Measurements from ENCODE around the gene TEDC2.
"Not testable (repeated sequence)": the region's sequence is repeated elsewhere in the genome, so short reads cannot be mapped to it uniquely, and the experiment has no call there.

TEDC2 gene

GRCh38 chr16:2435236-2435635 is 24.7 kb upstream of the TEDC2 start:
- H3K4me3 ChIP-seq (ENCODE audit: low read length); DNase-seq (ENCODE audit: low read depth, low spot score): not testable (repeated sequence)

- no peak for DNase-seq (ENCODE audit: low read depth, low spot score)
- no peak overlapping the region for H3K4me3 ChIP-seq (ENCODE audit: low read length)
These were observed 23.8 kb upstream of the TEDC2 start for GRCh38 chr16:2436110-2436509.

DNA sequence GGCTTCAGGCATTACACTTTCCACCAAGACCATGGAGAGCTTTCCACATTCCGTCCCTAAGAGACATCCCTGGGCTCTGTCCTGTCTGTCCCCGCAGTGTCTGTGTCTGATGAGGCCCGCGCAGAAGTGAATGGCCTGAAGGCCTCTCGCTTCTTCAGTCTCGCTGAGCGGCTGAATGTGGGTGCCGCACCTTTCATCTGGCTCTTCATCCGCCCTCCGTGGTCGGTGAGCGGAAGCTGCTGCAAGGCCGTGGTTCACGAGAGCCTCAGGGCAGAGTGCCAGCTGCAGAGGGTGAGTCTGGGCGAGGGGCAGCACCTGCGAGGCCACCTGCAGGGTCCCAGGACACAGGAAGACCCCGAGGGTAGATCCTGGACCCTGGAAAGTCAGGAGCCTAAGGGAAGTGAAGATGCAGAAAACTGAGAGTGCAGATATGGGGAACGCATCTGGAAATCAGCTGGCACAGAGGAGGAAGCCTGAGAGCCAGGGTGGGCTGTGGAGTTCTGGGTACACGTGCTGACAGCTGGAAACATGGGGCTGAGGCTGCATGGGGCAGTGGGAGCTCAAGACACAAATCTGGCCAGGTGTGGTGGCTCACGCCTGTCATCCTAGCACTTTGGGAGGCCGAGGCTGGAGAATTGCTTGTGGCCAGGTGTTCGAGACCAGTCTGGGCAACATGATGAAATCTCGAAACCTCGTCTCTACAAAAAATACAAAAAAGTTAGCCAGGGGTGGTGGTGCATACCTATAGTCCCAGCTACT is 22.7 kb upstream of the TEDC2 start:
- no peak overlapping the region for H3K4me3 ChIP-seq (ENCODE audit: low read length)
- no peak for DNase-seq (ENCODE audit: low read depth, low spot score)

DNA sequence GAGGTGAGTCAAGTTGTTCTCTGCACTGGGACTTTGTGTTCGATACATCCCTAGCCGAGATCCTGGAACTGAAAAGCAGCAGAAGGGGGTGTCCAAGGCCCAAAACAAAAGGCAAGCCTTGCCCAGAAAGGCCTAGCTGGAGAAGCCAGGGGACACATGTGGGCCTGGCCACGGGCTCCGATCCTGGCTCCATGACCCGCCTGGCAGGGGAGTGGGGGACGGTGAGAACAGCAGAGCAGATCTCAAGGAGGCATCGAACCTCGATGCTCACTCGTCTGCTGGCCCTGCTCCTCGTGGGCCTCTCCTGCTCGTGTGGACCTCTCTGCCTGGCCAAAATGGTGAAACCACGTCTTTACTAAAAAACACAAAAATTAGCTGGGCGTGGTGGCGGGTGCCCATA is 21.8 kb upstream of the TEDC2 start:
- no peak for DNase-seq (ENCODE audit: low read depth, low spot score)
- no peak overlapping the region for H3K4me3 ChIP-seq (ENCODE audit: low read length)

DNA sequence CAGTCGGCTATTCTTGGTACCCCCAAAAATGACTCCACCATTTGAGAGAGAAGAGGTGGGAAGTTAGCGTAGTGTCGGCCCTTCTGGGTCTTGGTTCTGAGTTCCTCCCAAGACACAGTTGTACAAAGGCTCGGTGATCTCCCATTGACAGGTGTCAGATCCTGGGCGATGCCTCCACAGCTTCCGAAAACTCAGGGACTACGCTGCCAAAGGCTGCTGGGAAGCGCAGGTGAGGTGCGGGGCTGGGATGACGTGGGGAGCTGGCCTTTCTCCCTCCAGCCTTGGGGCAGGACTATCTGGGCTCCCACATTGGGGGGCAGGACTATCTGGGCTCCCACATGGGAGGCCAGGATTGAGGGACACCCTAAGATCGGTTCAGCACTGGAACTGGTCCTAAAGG is 20.3 kb upstream of the TEDC2 start:
- no peak overlapping the region for H3K4me3 ChIP-seq (ENCODE audit: low read length)
- no peak for DNase-seq (ENCODE audit: low read depth, low spot score)

DNA sequence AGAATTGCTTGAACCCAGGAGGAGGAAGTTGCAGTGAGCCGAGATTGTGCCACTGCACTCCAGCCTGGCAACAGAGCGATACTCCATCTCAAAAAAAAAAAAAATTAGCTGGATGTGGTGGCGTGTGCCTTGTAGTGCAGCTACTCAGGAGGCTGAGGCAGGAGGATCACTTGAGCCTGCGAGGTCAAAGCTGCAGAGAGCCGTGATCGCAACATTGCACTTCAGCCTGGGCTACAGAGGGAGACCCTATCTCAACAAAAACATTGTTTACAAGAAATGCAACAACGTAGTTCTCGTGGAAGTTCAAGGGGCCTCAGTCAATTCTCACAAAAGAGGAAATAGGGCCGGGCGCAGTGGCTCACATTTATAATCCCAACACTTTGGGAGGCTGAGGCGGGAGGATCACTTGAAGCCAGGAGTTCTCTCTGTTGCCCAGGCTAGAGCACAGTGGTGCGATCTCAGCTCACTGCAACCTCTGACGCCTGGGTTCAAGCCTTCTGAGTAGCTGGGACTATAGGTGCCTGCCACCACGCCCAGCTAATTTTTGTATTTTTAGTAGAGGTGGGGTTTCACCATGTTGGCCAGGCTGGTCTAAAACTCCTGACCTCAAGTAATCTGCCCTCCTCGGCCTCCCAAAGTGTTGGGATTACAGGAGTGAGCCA is 18.6 kb upstream of the TEDC2 start:
- not testable (repeated sequence) for H3K4me3 ChIP-seq (ENCODE audit: low read length); DNase-seq (ENCODE audit: low read depth, low spot score)

- no peak overlapping the region for H3K4me3 ChIP-seq (ENCODE audit: low read length)
- no peak for DNase-seq (ENCODE audit: low read depth, low spot score)
These were observed 16.4 kb upstream of the TEDC2 start for GRCh38 chr16:2443555-2443954.

DNA sequence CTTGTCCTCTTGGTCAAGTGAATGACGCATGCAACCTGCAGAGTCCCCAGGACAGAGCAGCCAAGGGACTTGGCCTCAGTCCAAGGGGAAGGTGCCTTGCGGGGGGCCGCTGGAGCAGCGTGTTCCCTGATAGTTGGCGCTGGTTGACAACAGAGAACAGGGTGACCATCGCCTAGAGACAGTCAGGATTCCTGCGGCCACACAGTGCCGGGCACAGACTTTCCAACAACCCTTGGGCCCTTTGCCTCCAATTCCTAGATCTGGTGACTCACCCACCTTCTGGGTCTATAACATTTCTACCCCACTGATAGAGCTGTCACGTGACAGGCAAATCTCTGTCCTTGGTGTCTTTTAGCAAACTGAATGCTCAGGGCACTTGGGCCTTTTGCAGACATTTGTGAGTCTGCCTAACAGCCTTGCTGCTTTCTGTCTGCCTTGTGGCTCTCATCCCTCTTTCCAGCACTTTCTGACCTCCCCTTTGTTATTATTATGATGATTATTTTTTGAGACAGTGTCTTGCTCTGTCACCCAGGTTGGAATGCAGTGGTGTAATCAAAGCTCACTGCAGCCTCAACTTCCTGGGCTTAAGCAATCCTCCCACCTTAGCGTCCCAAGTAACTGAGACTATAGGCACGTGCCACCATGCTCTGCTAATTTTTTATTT is 11.9 kb upstream of the TEDC2 start:
- no peak for DNase-seq (ENCODE audit: low read depth, low spot score)
- H3K4me3 ChIP-seq (ENCODE audit: low read length) = no peak overlapping the region

- no peak for DNase-seq (ENCODE audit: low read depth, low spot score)
- H3K4me3 ChIP-seq (ENCODE audit: low read length) = no peak overlapping the region
These were observed 10.8 kb upstream of the TEDC2 start for GRCh38 chr16:2449118-2449517.

DNA sequence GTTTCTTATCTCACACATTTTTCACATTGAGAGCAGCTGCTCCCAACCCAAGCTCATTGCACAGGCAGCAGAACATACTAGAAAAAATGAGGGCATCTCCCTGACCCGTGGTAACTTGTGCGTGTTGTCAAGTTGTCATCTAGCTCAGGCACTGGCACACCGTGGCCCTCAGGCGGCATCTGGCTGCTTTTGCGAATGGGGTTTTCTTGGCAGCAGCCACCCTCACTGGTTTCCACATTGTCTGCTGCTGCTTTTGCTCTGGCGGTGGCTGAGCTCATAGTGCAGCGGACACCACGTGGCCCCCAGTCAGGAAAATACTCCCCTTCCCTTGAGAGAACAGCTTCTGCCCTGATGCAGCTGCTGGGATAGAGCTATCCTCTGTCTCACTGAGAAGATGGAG is 9.4 kb upstream of the TEDC2 start:
- DNase-seq (ENCODE audit: low read depth, low spot score) = no peak
- no peak overlapping the region for H3K4me3 ChIP-seq (ENCODE audit: low read length)

DNA sequence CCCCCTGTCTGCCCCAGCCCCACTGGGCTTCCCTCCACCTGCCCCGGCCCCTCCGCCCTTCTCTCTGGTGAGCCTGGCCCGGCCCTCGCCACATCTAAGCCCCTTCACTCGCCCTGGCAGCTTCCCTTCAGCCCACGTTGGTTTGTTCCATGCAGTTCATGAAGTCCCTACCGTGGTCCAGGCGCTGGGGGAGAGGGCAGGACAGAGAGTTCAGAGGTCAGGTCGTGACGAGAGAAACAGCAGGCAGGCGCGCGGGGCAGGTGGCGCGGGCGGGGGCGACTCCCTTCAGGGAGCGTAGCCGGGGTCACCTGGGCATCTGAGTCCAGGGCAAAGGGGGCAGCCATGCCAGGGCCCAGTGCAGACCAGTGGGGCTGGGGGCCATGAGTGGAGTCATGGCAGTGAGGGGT is 8.9 kb upstream of the TEDC2 start:
- H3K4me3 ChIP-seq (ENCODE audit: low read length) = no peak overlapping the region
- no peak for DNase-seq (ENCODE audit: low read depth, low spot score)

- no peak overlapping the region for H3K4me3 ChIP-seq (ENCODE audit: low read length)
- DNase-seq (ENCODE audit: low read depth, low spot score) = no peak
These were observed 8.0 kb upstream of the TEDC2 start for GRCh38 chr16:2451851-2452320.

- H3K4me3 ChIP-seq (ENCODE audit: low read length) = no peak overlapping the region
- no peak for DNase-seq (ENCODE audit: low read depth, low spot score)
These were observed 7.3 kb upstream of the TEDC2 start for GRCh38 chr16:2452650-2453049.

GRCh38 chr16:2455081-2455845 is 4.6 kb upstream of the TEDC2 start:
- no peak for DNase-seq (ENCODE audit: low read depth, low spot score)

GRCh38 chr16:2456551-2457153 is 3.3 kb upstream of the TEDC2 start:
- no peak overlapping the region for H3K4me3 ChIP-seq (ENCODE audit: low read length)
- no peak for DNase-seq (ENCODE audit: low read depth, low spot score)

More at GRCh38 chr16:2455081-2455845, 4.6 kb upstream of the TEDC2 start:
- no peak overlapping the region for H3K4me3 ChIP-seq (ENCODE audit: low read length)

GRCh38 chr16:2457267-2457666 is 2.6 kb upstream of the TEDC2 start:
- no peak overlapping the region for H3K4me3 ChIP-seq (ENCODE audit: low read length)
- no peak for DNase-seq (ENCODE audit: low read depth, low spot score)

DNA sequence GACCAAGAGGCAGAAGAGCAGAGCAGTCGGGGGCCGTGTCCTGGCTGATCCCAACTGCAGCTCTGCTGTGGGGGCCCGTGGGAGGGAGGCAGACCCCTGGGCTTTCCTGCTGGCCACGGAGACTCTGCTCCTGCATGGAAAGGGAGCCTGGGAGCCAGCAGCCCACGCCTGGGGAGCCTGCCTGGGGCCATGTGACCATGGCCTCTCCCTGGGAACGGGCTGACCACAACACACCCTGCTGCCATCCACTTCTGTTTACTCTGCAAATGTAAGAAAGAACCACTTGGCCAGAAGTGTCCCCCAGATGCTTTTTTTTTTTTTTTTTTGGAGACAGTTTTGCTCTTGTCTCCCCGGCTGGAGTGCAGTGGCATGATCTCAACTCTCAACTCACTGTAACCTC is 2.0 kb upstream of the TEDC2 start:
- H3K4me3 ChIP-seq (ENCODE audit: low read length) = no peak overlapping the region
- no peak for DNase-seq (ENCODE audit: low read depth, low spot score)

DNA sequence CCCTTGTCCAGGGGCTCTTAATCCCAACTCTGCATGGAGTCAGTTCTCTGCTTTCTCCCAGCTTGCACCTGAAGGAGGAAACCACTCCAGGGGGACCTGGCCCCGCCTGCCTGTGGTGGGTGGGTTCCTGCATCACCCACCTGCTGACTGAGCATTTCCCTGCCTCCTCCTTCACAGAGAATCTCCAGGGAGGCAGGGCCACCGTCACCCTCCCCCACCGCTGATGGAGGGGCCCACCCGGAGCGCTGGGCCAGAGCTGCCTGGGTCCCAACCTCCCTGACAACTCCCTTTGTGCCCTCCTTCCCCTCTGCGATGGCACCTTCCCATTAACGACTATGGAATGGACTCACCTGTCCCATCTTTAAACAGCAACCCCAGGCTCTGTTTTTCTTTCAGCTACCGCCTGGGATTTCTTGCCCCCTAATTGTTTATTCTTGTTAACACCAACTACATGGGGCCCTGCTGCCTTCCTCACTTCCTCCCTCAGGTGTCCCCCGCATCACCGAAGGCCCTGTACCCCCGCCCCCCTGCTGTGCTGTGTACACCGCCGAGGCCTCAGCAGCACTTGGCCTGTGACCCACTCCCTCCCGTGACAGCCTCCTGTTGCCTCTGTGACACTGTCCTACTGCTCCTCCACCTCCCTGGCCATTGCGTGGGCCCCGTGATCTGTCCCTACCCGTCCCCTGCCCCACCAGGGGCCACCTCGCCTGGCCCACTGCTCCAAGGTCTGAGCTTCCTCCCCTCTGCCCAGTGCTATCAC is 842 bp upstream of the TEDC2 start:
- DNase-seq (ENCODE audit: low read depth, low spot score) = no peak
- peak overlapping the region; percentile 71 for H3K4me3 ChIP-seq (ENCODE audit: low read length)

DNA sequence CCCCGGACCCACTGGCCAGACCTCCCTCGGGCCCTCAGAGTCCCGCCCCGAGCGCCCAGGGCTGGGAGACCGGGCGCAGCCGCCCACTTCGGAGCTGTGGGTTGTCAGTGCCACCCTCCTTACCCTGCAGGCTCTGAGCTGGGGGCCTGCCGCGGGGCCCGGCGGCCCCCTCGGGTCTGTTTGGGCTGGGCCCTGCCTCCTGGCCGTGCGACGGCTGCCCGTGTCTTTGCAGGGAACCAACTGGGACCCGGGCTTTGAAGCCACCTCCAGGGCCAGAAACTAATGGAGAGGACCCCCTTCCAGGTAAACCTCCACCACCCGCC is 443 bp downstream of the TEDC2 start:
- no peak for DNase-seq (ENCODE audit: low read depth, low spot score)

More for the DNA sequence above, 443 bp downstream of the TEDC2 start:
- H3K4me3 ChIP-seq (ENCODE audit: low read length) = peak overlapping the region; percentile 71

Data from Jurkat, Clone E6-1 (cell line).